ENCODE results near the gene ZNF397.

The ZNF397 gene

DNA sequence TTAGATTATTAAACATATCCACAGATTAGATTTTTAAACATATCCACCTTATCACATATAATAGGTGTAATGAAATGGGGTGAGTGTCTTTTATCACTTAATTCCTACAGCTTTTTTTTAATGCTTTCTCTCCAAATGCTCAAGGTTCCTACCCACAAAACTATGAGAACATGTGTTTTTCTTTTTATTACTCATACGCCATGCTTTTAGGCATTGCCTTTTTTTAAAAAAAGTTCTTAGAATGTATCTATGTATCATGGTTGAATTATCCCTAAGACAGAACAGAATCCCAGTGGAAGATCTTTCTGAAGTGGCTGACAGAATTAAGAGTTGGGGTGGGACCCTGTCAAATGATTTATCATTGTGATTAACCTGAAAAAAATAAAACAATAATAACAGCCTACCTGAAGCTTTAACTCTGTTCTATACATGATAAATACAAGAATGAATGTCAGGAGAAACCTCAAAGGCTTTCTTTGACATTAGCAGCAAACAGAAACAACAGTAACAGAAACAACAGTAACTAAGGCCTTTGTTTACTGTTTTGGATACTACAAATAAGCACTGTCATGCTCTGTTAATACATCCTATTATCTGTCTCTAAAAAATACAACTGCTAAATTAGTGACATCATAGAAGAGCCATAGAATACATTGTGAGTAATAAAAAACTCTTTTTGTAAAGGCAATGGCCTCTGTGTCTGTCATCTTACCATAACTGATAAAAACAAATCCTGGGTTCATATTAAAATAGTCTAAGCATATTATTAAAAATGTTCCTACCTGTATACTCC, 4.1 kb upstream of the ZNF397 start:
- Histone ChIP-seq H2AFZ (ENCODE audit: low read depth, low read length) (no peak overlapping the region), H3K79me2 (ENCODE audit: insufficient read depth, low read length) (peaks cover 9% of the 10 kb centered on the region), H3K36me3 (ENCODE audit: insufficient read depth, low read length) (no peaks in the 10 kb centered on the region), H4K20me1 (ENCODE audit: insufficient read depth, low read length) (no peaks in the 10 kb centered on the region), H3K9ac (ENCODE audit: low read depth, low read length) (no peak overlapping the region), H3K4me3 (ENCODE audit: low read depth in 1 of 2, low read length in 2 of 2) (no peak overlapping the region), H3K4me2 (ENCODE audit: insufficient read depth, low read length) (no peak overlapping the region), H3K9me3 (ENCODE audit: insufficient read depth, low read length, severe bottlenecking) (no peaks in the 10 kb centered on the region), H3K27me3 (ENCODE audit: insufficient read depth, low read length, poor library complexity) (no peaks in the 10 kb centered on the region), H3K4me1 (ENCODE audit: insufficient read depth, low read length) (peaks cover 10% of the 10 kb centered on the region), H3K27ac (ENCODE audit: low read length) (no peak overlapping the region)
- ATAC-seq (ENCODE audit: insufficient read depth, low read depth), result no peak
- DNase-seq, result no peak
- TF ChIP-seq CTCF (IDR thresholded peaks at IDR 0.05; ENCODE audit: borderline replicate concordance, extremely low read depth, low read length, poor library complexity, severe bottlenecking), result no peak

DNA sequence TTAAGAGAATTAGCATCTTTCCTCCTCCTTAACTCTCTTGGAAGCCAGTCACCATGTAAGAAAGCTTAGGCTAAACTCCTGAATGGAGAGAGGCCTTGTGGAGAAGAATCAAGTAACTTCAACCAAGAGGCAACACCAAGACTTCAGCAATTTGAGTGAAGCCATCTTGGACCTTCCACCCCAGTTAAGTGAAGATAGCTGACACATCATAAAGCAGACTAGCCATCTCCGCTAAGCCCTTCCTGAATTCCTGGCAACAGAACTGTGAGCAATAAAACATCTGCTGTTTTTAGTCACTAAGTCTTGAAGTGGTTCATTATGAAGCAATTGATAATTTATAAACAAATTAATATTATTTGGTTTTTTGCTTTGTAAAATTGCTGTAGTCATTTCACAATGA, 1.5 kb upstream of the ZNF397 start:
- H2AFZ ChIP-seq (ENCODE audit: low read depth, low read length), result peak overlapping the region; percentile 63
- no peak for DNase-seq

DNA sequence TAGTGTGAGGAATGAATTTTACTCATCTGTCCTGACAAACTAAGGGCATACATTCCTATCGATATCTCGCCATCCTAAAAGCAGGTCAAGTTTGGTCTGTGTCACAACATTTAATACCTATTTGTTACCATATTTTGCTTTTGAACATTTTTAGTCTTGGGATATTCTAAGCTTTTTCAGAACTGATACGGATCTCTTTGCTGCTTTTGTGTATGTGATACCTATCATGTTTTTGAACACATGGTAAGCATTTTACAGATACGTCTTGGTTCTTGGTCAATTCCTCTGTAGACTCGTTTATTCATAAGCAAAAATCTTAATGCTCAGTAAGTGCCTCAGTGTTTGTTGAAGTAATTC, 592 bp downstream of the ZNF397 start:
- ATAC-seq (ENCODE audit: insufficient read depth, low read depth), result no peak
- H3K4me2 ChIP-seq (ENCODE audit: insufficient read depth, low read length), result peak overlapping the region; percentile 90
- peak overlapping the region; percentile 81 to 87 for H3K4me3 ChIP-seq (ENCODE audit: low read depth in 1 of 2, low read length in 2 of 2)
- H3K36me3 ChIP-seq (ENCODE audit: insufficient read depth, low read length), result peaks cover 39% of the 10 kb centered on the region
- no peaks in the 10 kb centered on the region for H3K27me3 ChIP-seq (ENCODE audit: insufficient read depth, low read length, poor library complexity)
- TF ChIP-seq CTCF (IDR thresholded peaks at IDR 0.05; ENCODE audit: borderline replicate concordance, extremely low read depth, low read length, poor library complexity, severe bottlenecking) (no peak), EZH2 (IDR thresholded peaks at IDR 0.05; ENCODE audit: borderline replicate concordance, low read depth, low read length, severe bottlenecking) (no peak)
- no peak for DNase-seq
- peak overlapping the region; percentile 87 for H3K9ac ChIP-seq (ENCODE audit: low read depth, low read length)
- peak overlapping the region; percentile 76 for H2AFZ ChIP-seq (ENCODE audit: low read depth, low read length)
- peaks cover 29% of the 10 kb centered on the region for H3K79me2 ChIP-seq (ENCODE audit: insufficient read depth, low read length)
- H3K9me3 ChIP-seq (ENCODE audit: insufficient read depth, low read length, severe bottlenecking), result no peaks in the 10 kb centered on the region
- peak overlapping the region; percentile 85 for H3K27ac ChIP-seq (ENCODE audit: low read length)
- H3K4me1 ChIP-seq (ENCODE audit: insufficient read depth, low read length), result peaks cover 20% of the 10 kb centered on the region
- no peaks in the 10 kb centered on the region for H4K20me1 ChIP-seq (ENCODE audit: insufficient read depth, low read length)

More for the DNA sequence above, 1.5 kb upstream of the ZNF397 start:
- no peaks in the 10 kb centered on the region for H3K9me3 ChIP-seq (ENCODE audit: insufficient read depth, low read length, severe bottlenecking)
- no peak overlapping the region for H3K9ac ChIP-seq (ENCODE audit: low read depth, low read length)
- peaks cover 20% of the 10 kb centered on the region for H3K4me1 ChIP-seq (ENCODE audit: insufficient read depth, low read length)
- no peak overlapping the region for H3K27ac ChIP-seq (ENCODE audit: low read length)
- H3K79me2 ChIP-seq (ENCODE audit: insufficient read depth, low read length), result peaks cover 29% of the 10 kb centered on the region
- no peaks in the 10 kb centered on the region for H3K27me3 ChIP-seq (ENCODE audit: insufficient read depth, low read length, poor library complexity)
- no peak for ATAC-seq (ENCODE audit: insufficient read depth, low read depth)
- H3K36me3 ChIP-seq (ENCODE audit: insufficient read depth, low read length), result peaks cover 22% of the 10 kb centered on the region
- H3K4me2 ChIP-seq (ENCODE audit: insufficient read depth, low read length), result no peak overlapping the region
- no peaks in the 10 kb centered on the region for H4K20me1 ChIP-seq (ENCODE audit: insufficient read depth, low read length)
- H3K4me3 ChIP-seq (ENCODE audit: low read depth in 1 of 2, low read length in 2 of 2), result no peak overlapping the region
- no peak for TF ChIP-seq EZH2 (IDR thresholded peaks at IDR 0.05; ENCODE audit: borderline replicate concordance, low read depth, low read length, severe bottlenecking)
- TF ChIP-seq CTCF (IDR thresholded peaks at IDR 0.05; ENCODE audit: borderline replicate concordance, extremely low read depth, low read length, poor library complexity, severe bottlenecking), result no peak

All from DND-41 (cell line).